Measurements from ENCODE around the gene MANSC4.

- TF ChIP-seq CTCF (conservative IDR thresholded peaks at IDR 0.05; ENCODE audit: low read length) (peak; percentile 90), EZH2phosphoT487 (IDR thresholded peaks at IDR 0.05; ENCODE audit: borderline replicate concordance, low read depth, low read length) (no peak)
These were observed 41.4 kb upstream of the MANSC4 start for GRCh38 chr12:27821259-27821973.

Data from OCI-LY7 (cell line).